ENCODE data around the gene VPS54. TPM values are rescaled to one million over a fixed set of nuclear protein-coding genes. Genes with fewer than 3 reads are reported as not detected.

VPS54 gene, protein sequence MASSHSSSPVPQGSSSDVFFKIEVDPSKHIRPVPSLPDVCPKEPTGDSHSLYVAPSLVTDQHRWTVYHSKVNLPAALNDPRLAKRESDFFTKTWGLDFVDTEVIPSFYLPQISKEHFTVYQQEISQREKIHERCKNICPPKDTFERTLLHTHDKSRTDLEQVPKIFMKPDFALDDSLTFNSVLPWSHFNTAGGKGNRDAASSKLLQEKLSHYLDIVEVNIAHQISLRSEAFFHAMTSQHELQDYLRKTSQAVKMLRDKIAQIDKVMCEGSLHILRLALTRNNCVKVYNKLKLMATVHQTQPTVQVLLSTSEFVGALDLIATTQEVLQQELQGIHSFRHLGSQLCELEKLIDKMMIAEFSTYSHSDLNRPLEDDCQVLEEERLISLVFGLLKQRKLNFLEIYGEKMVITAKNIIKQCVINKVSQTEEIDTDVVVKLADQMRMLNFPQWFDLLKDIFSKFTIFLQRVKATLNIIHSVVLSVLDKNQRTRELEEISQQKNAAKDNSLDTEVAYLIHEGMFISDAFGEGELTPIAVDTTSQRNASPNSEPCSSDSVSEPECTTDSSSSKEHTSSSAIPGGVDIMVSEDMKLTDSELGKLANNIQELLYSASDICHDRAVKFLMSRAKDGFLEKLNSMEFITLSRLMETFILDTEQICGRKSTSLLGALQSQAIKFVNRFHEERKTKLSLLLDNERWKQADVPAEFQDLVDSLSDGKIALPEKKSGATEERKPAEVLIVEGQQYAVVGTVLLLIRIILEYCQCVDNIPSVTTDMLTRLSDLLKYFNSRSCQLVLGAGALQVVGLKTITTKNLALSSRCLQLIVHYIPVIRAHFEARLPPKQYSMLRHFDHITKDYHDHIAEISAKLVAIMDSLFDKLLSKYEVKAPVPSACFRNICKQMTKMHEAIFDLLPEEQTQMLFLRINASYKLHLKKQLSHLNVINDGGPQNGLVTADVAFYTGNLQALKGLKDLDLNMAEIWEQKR
- total RNA-seq (2021) = 12.4 to 14.6 TPM (median 13.5 TPM) in 3 replicates
- percentile 78 among the genes with signal in this experiment for Bru-seq, nascent RNA
- long read RNA-seq, experiment 1, full-length matches to known transcripts = 75 of 114 reads
- long read RNA-seq, experiment 1, partial matches to known transcripts = 7 of 114 reads
- long read RNA-seq, experiment 1, other reads (novel, unspliced or antisense) = 32 of 114 reads
- long read RNA-seq, experiment 2, full-length matches to known transcripts = 5 of 15 reads
- long read RNA-seq, experiment 2, partial matches to known transcripts = 6 of 15 reads
- long read RNA-seq, experiment 2, other reads (novel, unspliced or antisense) = 4 of 15 reads
- long read RNA-seq, experiment 3, partial matches to known transcripts = 2 of 2 reads
- long read RNA-seq, experiment 3, other reads (novel, unspliced or antisense) = 0 of 2 reads

GRCh38 chr2:64019083-64019974, at the start of gene VPS54:
TSS of gene VPS54 (minus strand) at chr2:64019428. CDS start at chr2:63983999, 35,429 bp downstream.
- H3K27me3 Mint-ChIP-seq (ENCODE audit: low read depth) = no peaks in the 10 kb centered on the region
- DNase-seq (ENCODE audit: low spot score) (peak; percentile 71), ATAC-seq (peak; percentile 79)
- H3K4me3 Mint-ChIP-seq = peak within 1 kb of the TSS; percentile 97
- H3K4me1 Mint-ChIP-seq = peaks cover 24% of the 10 kb centered on the region
- no peaks in the 10 kb centered on the region for H3K9me3 Mint-ChIP-seq
- no peak for TF ChIP-seq IRF2 (CRISPR knock-in tag; IDR thresholded peaks at IDR 0.05; ENCODE audit: borderline replicate concordance, low read depth)
- no peak for TF ChIP-seq ZBTB43 (CRISPR knock-in tag; IDR thresholded peaks at IDR 0.05)
- TF ChIP-seq RORB (CRISPR knock-in tag; IDR thresholded peaks at IDR 0.05) = no peak
- no peak for TF ChIP-seq ELF4 (CRISPR knock-in tag; IDR thresholded peaks at IDR 0.05; ENCODE audit: low read depth)
- no peak for TF ChIP-seq SMAD3 (CRISPR knock-in tag; IDR thresholded peaks at IDR 0.05; ENCODE audit: borderline replicate concordance)
- TF ChIP-seq ZNF671 (CRISPR knock-in tag; IDR thresholded peaks at IDR 0.05) = no peak
- TF ChIP-seq TP53 (CRISPR knock-in tag; IDR thresholded peaks at IDR 0.05) = peak; percentile 58; the same call in 1 of the 2 replicates
- no peak for TF ChIP-seq MAX (CRISPR knock-in tag; IDR thresholded peaks at IDR 0.05)
- TF ChIP-seq, protein P1, sequence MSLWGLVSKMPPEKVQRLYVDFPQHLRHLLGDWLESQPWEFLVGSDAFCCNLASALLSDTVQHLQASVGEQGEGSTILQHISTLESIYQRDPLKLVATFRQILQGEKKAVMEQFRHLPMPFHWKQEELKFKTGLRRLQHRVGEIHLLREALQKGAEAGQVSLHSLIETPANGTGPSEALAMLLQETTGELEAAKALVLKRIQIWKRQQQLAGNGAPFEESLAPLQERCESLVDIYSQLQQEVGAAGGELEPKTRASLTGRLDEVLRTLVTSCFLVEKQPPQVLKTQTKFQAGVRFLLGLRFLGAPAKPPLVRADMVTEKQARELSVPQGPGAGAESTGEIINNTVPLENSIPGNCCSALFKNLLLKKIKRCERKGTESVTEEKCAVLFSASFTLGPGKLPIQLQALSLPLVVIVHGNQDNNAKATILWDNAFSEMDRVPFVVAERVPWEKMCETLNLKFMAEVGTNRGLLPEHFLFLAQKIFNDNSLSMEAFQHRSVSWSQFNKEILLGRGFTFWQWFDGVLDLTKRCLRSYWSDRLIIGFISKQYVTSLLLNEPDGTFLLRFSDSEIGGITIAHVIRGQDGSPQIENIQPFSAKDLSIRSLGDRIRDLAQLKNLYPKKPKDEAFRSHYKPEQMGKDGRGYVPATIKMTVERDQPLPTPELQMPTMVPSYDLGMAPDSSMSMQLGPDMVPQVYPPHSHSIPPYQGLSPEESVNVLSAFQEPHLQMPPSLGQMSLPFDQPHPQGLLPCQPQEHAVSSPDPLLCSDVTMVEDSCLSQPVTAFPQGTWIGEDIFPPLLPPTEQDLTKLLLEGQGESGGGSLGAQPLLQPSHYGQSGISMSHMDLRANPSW (CRISPR knock-in tag; conservative IDR thresholded peaks at IDR 0.05; ENCODE audit: low read depth) = 0 out of 2 replicates have a peak, but pooled peaks have one; percentile 45
- no peak; the same call in 1 of the 2 replicates for TF ChIP-seq OVOL2 (CRISPR knock-in tag; IDR thresholded peaks at IDR 0.05; ENCODE audit: borderline replicate concordance)
- TF ChIP-seq NFATC4 (CRISPR knock-in tag; IDR thresholded peaks at IDR 0.05) = no peak
- TF ChIP-seq FOXP1 (CRISPR knock-in tag; IDR thresholded peaks at IDR 0.05; ENCODE audit: borderline replicate concordance) = 0 out of 2 replicates have a peak, but pooled peaks have one; percentile 26
- TF ChIP-seq ETV6 (CRISPR knock-in tag; IDR thresholded peaks at IDR 0.05) = 0 out of 2 replicates have a peak, but pooled peaks have one; percentile 31
- no peak for TF ChIP-seq CREM (CRISPR knock-in tag; IDR thresholded peaks at IDR 0.05)
- TF ChIP-seq NR2C2 (CRISPR knock-in tag; IDR thresholded peaks at IDR 0.05) = peak; percentile 13; the same call in 1 of the 2 replicates
- peak; percentile 50; the same call in 1 of the 2 replicates for TF ChIP-seq HMGXB4 (CRISPR knock-in tag; IDR thresholded peaks at IDR 0.05)
- CTCF ChIA-PET = interaction anchor here (0.6 to 1.6 kb wide), 3 partner anchors 19 to 312 kb away, joined by 3 to 6 read pairs (median 4); no protein-coding TSS in a partner anchor
- H3K27ac Mint-ChIP-seq = peak within 1 kb of the TSS; percentile 96
- no peaks in the 10 kb centered on the region for H3K36me3 Mint-ChIP-seq
- POLR2A ChIA-PET = interaction anchor here (0.6 kb wide), 1 partner anchor 178 kb away, joined by 3 read pairs; the partner anchor contains the start of gene UGP2

All from WTC11 (cell line).